CD8-positive, alpha-beta memory T cell (primary cell): ENCODE data around the gene GANAB. TPM values are rescaled to one million over a fixed set of nuclear protein-coding genes. Genes with fewer than 3 reads are reported as not detected.
A peak's percentile ranks its signal among the peaks of the same experiment; 100 is the strongest.
"Not testable (repeated sequence)": the region's sequence is repeated elsewhere in the genome, so short reads cannot be mapped to it uniquely, and the experiment has no call there.

ENCODE experiments used
- CTCF ChIA-PET: fragments of 350-600 bp; sonication (Branson Sonifier 250); formaldehyde crosslinking; loops from one replicate; lab custom pipeline; 2021; ENCODE audit warnings: antibody characterized with exemption; lab: Charles Lee
- POLR2A ChIA-PET: fragments of 350-600 bp; sonication (Branson Sonifier 250); formaldehyde crosslinking; loops from one replicate; lab custom pipeline; 2021; ENCODE audit warnings: antibody characterized with exemption; lab: Charles Lee
- DNase-seq, 5 donors: peaks; one replicate each; pipeline versions ENCODE4 v3.0.0 to v3.0.0-alpha.2; 2020 to 2022; ENCODE audit warnings: mixed read lengths in 1 of 5
- H3K27ac ChIP-seq: one replicate; pipeline ENCODE4 v1.7.0; 2013; ENCODE audit warnings: low read depth, mild to moderate bottlenecking, low read length, moderate library complexity
- H3K27me3 ChIP-seq: 2 replicates; pipeline ENCODE4 v1.7.0; 2013; ENCODE audit warnings: low read length, mild to moderate bottlenecking; ENCODE audit not compliant: insufficient read depth, poor library complexity, severe bottlenecking
- H3K36me3 ChIP-seq: 2 replicates; pipeline ENCODE4 v1.7.0; 2013; ENCODE audit warnings: mild to moderate bottlenecking, low read length, moderate library complexity; ENCODE audit not compliant: insufficient read depth
- H3K4me1 ChIP-seq: 2 replicates; pipeline ENCODE4 v1.7.0; 2013; ENCODE audit warnings: mild to moderate bottlenecking, low read length, moderate library complexity; ENCODE audit not compliant: insufficient read depth
- H3K4me3 ChIP-seq: 2 replicates; pipeline ENCODE4 v1.7.0; 2013; ENCODE audit warnings: mild to moderate bottlenecking, low read length
- H3K9me3 ChIP-seq: 2 replicates; pipeline ENCODE4 v1.7.0; 2013; ENCODE audit warnings: mild to moderate bottlenecking, low read length
- H3K27ac Mint-ChIP-seq, 8 donors: one replicate each; pipeline ENCODE4 v1.8.0; 2020 to 2021; ENCODE audit warnings: mixed read lengths in 8 of 8, mild to moderate bottlenecking in 6 of 8, inconsistent platforms in 3 of 8, moderate library complexity in 3 of 8
- H3K27me3 Mint-ChIP-seq, 2 donors: one replicate each; pipeline ENCODE4 v1.8.0; 2020 to 2021; ENCODE audit warnings: mixed read lengths in 2 of 2, mild to moderate bottlenecking in 1 of 2, moderate library complexity in 1 of 2
- H3K36me3 Mint-ChIP-seq, 3 donors: one replicate each; pipeline ENCODE4 v1.8.0; 2020 to 2021; ENCODE audit warnings: mixed read lengths in 3 of 3, inconsistent platforms in 1 of 3, mild to moderate bottlenecking in 1 of 3
- H3K4me1 Mint-ChIP-seq, 3 donors: one replicate each; pipeline ENCODE4 v1.8.0; 2020 to 2021; ENCODE audit warnings: mixed read lengths in 3 of 3, inconsistent platforms in 1 of 3, mild to moderate bottlenecking in 1 of 3
- H3K4me3 Mint-ChIP-seq, 7 donors: one replicate each; pipeline ENCODE4 v1.8.0; 2020 to 2021; ENCODE audit warnings: mixed read lengths in 7 of 7, mild to moderate bottlenecking in 6 of 7, moderate library complexity in 4 of 7, inconsistent platforms in 2 of 7
- H3K9me3 Mint-ChIP-seq, 5 donors: one replicate each; pipeline ENCODE4 v1.8.0; 2020 to 2022; ENCODE audit warnings: mixed read lengths in 5 of 5, mild to moderate bottlenecking in 3 of 5, moderate library complexity in 2 of 5, inconsistent platforms in 1 of 5
- polyA plus RNA-seq: library from polyadenylated mRNA; unstranded; fragments of 300-500 nt; fragmentation: Illumina TruSeq; gene quantifications from one replicate; pipeline ENCODE4 v1.2.3, GENCODE V29; 2021
- total RNA-seq, 2 experiments: library from RNA; stranded (reverse); gene quantifications; one replicate each; pipeline ENCODE4 v1.2.3, GENCODE V29; 2021

The GANAB gene
- total RNA-seq (100 to 1,000 TPM; 213 to 219 TPM), polyA plus RNA-seq (164 TPM)

- Mint-ChIP-seq H3K27ac (peak within 1 kb of the TSS; percentile 88 to 99 (median 98)), H3K4me1 (peaks cover 19 to 40% (median 25%) of the 10 kb centered on the region in 3 donors), H3K27me3 (no peaks in the 10 kb centered on the region), H3K9me3 (no peaks in the 10 kb centered on the region), H3K36me3 (peaks cover 0 to 53% (median 3%) of the 10 kb centered on the region in 3 donors), H3K4me3 (peak within 1 kb of the TSS; percentile 89 to 97 (median 96))
- H3K4me3 ChIP-seq: peak within 1 kb of the TSS; percentile 75
- no peaks in the 10 kb centered on the region for H3K27me3 ChIP-seq
- ChIA-PET CTCF (interaction anchor here (0.6 to 2.1 kb wide), 6 partner anchors 9 to 898 kb away, joined by 3 to 8 read pairs (median 6); partner anchors contain the start of genes B3GAT3, C11orf98, CSKMT and LBHD1), POLR2A (interaction anchor here (0.5 to 2.5 kb wide), 19 partner anchors 8 to 235 kb away, joined by 3 to 17 read pairs (median 4); partner anchors contain the start of genes B3GAT3, C11orf98, CSKMT and GNG3)
- peaks cover 24% of the 10 kb centered on the region for H3K4me1 ChIP-seq
- peak; percentile 96 to 99 (median 98) for DNase-seq
- peak within 1 kb of the TSS; percentile 77 for H3K27ac ChIP-seq
- H3K9me3 ChIP-seq: no peaks in the 10 kb centered on the region
- peaks cover 14% of the 10 kb centered on the region for H3K36me3 ChIP-seq
These were observed at the start of gene GANAB for GRCh38 chr11:62645946-62646824. Gene GANAB (minus strand): TSS chr11:62646613. CDS start chr11:62646599, 14 bp downstream.

GRCh38 chr11:62694455-62695167, 48.2 kb upstream of the GANAB start:
- Mint-ChIP-seq H3K4me1 (peaks cover 5 to 8% (median 6%) of the 10 kb centered on the region in 3 donors), H3K36me3 (peaks cover 0 to 34% (median 8%) of the 10 kb centered on the region in 3 donors), H3K27me3 (peaks cover 0 to 2% of the 10 kb centered on the region in 2 donors), H3K9me3 (no peaks in the 10 kb centered on the region), H3K4me3 (no peak overlapping the region), H3K27ac (peak overlapping the region in 5 of 8 donors; percentile 5 to 81 (median 48))
- no peaks in the 10 kb centered on the region for H3K27me3 ChIP-seq
- DNase-seq: peak; percentile 68 to 84 (median 72)
- no peaks in the 10 kb centered on the region for H3K36me3 ChIP-seq
- peaks cover 7% of the 10 kb centered on the region for H3K4me1 ChIP-seq
- H3K27ac ChIP-seq: no peak overlapping the region
- H3K4me3 ChIP-seq: no peak overlapping the region
- ChIA-PET POLR2A (no interaction called here), CTCF (interaction anchor here (0.7 to 5.5 kb wide), 23 partner anchors 11 to 301 kb away, joined by 3 to 46 read pairs (median 4); partner anchors contain the start of genes B3GAT3, BSCL2, C11orf98 and CSKMT)
- H3K9me3 ChIP-seq: no peaks in the 10 kb centered on the region

GRCh38 chr11:62693624-62694023, 47.2 kb upstream of the GANAB start:
- POLR2A ChIA-PET: interaction anchor here (0.5 to 0.6 kb wide), 3 partner anchors 10 to 352 kb away, joined by 3 to 6 read pairs (median 3); no protein-coding TSS in a partner anchor
- CTCF ChIA-PET: interaction anchor here (0.7 to 5.5 kb wide), 16 partner anchors 11 to 300 kb away, joined by 3 to 46 read pairs (median 4); partner anchors contain the start of genes B3GAT3, BSCL2, C11orf98 and CSKMT

GRCh38 chr11:62689421-62690183, 43.2 kb upstream of the GANAB start, which contains the start of gene LRRN4CL:
Gene LRRN4CL (minus strand): TSS chr11:62689530. CDS start chr11:62688508, 1,022 bp downstream.
- H3K27ac Mint-ChIP-seq: no peak within 1 kb of the TSS
- H3K4me1 Mint-ChIP-seq: peaks cover 1 to 3% (median 2%) of the 10 kb centered on the region in 3 donors
- no peak for DNase-seq
- peaks cover 3 to 31% (median 6%) of the 10 kb centered on the region in 3 donors for H3K36me3 Mint-ChIP-seq
- H3K9me3 ChIP-seq: no peaks in the 10 kb centered on the region
- no peaks in the 10 kb centered on the region for H3K36me3 ChIP-seq
- peaks cover 6 to 9% of the 10 kb centered on the region in 2 donors for H3K27me3 Mint-ChIP-seq
- no peaks in the 10 kb centered on the region for H3K9me3 Mint-ChIP-seq
- no peak within 1 kb of the TSS for H3K4me3 Mint-ChIP-seq
- H3K27ac ChIP-seq: no peak within 1 kb of the TSS
- ChIA-PET CTCF (interaction anchor here (1.1 to 2.3 kb wide), 6 partner anchors 9 to 265 kb away, joined by 3 to 8 read pairs (median 4); partner anchors contain the start of gene TUT1), POLR2A (interaction anchor here (0.5 to 1.2 kb wide), 3 partner anchors 15 to 98 kb away, joined by 3 to 4 read pairs (median 3); no protein-coding TSS in a partner anchor)
- H3K4me1 ChIP-seq: peaks cover 3% of the 10 kb centered on the region
- no peak within 1 kb of the TSS for H3K4me3 ChIP-seq
- no peaks in the 10 kb centered on the region for H3K27me3 ChIP-seq

More at GRCh38 chr11:62693624-62694023, 47.2 kb upstream of the GANAB start:
- not testable (repeated sequence) for H3K4me3 ChIP-seq, H3K4me1 Mint-ChIP-seq, H3K4me3 Mint-ChIP-seq, H3K27ac Mint-ChIP-seq, DNase-seq, H3K27me3 ChIP-seq, H3K9me3 ChIP-seq, H3K27me3 Mint-ChIP-seq, H3K9me3 Mint-ChIP-seq, H3K27ac ChIP-seq, H3K36me3 ChIP-seq, H3K4me1 ChIP-seq
- peaks cover under 1 to 37% (median 8%) of the 10 kb centered on the region in 3 donors for H3K36me3 Mint-ChIP-seq

- Mint-ChIP-seq H3K27ac (no peak overlapping the region), H3K4me1 (no peaks in the 10 kb centered on the region), H3K27me3 (peaks cover 6 to 9% of the 10 kb centered on the region in 2 donors), H3K4me3 (no peak overlapping the region), H3K9me3 (no peaks in the 10 kb centered on the region), H3K36me3 (peaks cover 3 to 30% (median 6%) of the 10 kb centered on the region in 3 donors)
- Histone ChIP-seq H3K4me1 (no peaks in the 10 kb centered on the region), H3K27me3 (no peaks in the 10 kb centered on the region), H3K36me3 (no peaks in the 10 kb centered on the region), H3K9me3 (no peaks in the 10 kb centered on the region), H3K27ac (no peak overlapping the region), H3K4me3 (no peak overlapping the region)
- POLR2A ChIA-PET: no interaction called here
- DNase-seq: no peak
- CTCF ChIA-PET: interaction anchor here (1.5 to 2.3 kb wide), 2 partner anchors 14 to 264 kb away, joined by 5 to 8 read pairs; no protein-coding TSS in a partner anchor
These were observed 42.1 kb upstream of the GANAB start for GRCh38 chr11:62688491-62688890.

GRCh38 chr11:62687508-62688396, 41.3 kb upstream of the GANAB start:
- H3K27me3 ChIP-seq: no peaks in the 10 kb centered on the region
- H3K4me1 ChIP-seq: no peaks in the 10 kb centered on the region
- no peak for DNase-seq
- H3K27ac ChIP-seq: no peak overlapping the region
- no peak overlapping the region for H3K27ac Mint-ChIP-seq
- H3K4me3 ChIP-seq: no peak overlapping the region
- POLR2A ChIA-PET: interaction anchor here (0.9 kb wide), 1 partner anchor 23 kb away, joined by 3 read pairs; no protein-coding TSS in a partner anchor
- CTCF ChIA-PET: no interaction called here
- peaks cover 6 to 9% of the 10 kb centered on the region in 2 donors for H3K27me3 Mint-ChIP-seq
- no peak overlapping the region for H3K4me3 Mint-ChIP-seq
- no peaks in the 10 kb centered on the region for H3K36me3 ChIP-seq
- no peaks in the 10 kb centered on the region for H3K9me3 Mint-ChIP-seq
- peaks cover 3 to 28% (median 6%) of the 10 kb centered on the region in 3 donors for H3K36me3 Mint-ChIP-seq
- no peaks in the 10 kb centered on the region for H3K4me1 Mint-ChIP-seq
- H3K9me3 ChIP-seq: no peaks in the 10 kb centered on the region
